Measurements from ENCODE around the gene DNAJA3. TPM values are rescaled to one million over a fixed set of nuclear protein-coding genes. Genes with fewer than 3 reads are reported as not detected.

DNAJA3 gene
- total and polyA plus RNA-seq, 9 of the 15 experiments (the other 6 are each of a cell fraction or from before 2014, with no cell fraction given): 8.1 to 105 (median 79.0) TPM

DNA sequence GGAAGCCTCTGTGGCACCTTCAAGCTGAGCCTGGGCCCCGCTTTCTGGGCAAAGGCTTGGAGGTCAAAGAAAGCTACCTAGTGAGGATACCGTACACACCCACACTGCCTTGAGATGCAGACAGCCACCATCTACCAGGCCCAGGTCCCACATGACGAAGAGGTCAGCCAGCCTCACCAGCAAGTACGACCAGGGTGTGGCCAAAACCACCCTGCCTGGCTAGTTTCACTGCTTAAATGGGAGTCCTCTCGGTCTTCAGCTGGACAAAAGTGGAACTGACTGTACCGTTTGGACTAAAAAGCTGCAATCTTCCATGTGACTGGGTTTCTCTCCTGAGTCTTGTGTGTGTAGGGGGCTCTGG lies 32.4 kb upstream of the DNAJA3 start:
- CTCF ChIA-PET (ENCODE audit: low intra/inter-chr PET ratio): no interaction called here
- Histone ChIP-seq H3K4me3 (no peak overlapping the region), H3K4me1 (replicated peaks in 1 of 2; ENCODE audit: control insufficient read depth in 2 of 2, insufficient read depth in 2 of 2, low read length in 2 of 2) (peaks cover 0 to 28% of the 10 kb centered on the region in 2 experiments; a peak in 2 of 5 replicates), H3K9me3 (replicated peaks; ENCODE audit: control insufficient read depth, insufficient read depth, low read depth, low read length) (no peaks in the 10 kb centered on the region), H3K79me2 (ENCODE audit: control insufficient read depth, insufficient read depth, low read length) (no peaks in the 10 kb centered on the region), H3K9ac (ENCODE audit: insufficient read depth in 1 of 2, low read depth in 2 of 2, low read length in 2 of 2) (peak overlapping the region in 1 of 2 experiments; percentile 52; a peak in 2 of 4 replicates), H4K20me1 (replicated peaks; ENCODE audit: control insufficient read depth, insufficient read depth, low read length) (no peaks in the 10 kb centered on the region), H3K27ac (ENCODE audit: extremely low read depth, low read depth, low read length) (no peak overlapping the region), H3K9me1 (ENCODE audit: control insufficient read depth, insufficient read depth, low read length) (peaks cover 3% of the 10 kb centered on the region), H2AFZ (ENCODE audit: low read depth, low read length) (no peak overlapping the region), H3K4me2 (ENCODE audit: insufficient read depth, low read length) (no peak overlapping the region), H3K36me3 (ENCODE audit: control insufficient read depth, insufficient read depth, low read length) (peaks cover 60% of the 10 kb centered on the region; the same call in 2 of the 3 replicates), H3K27me3 (ENCODE audit: control insufficient read depth in 2 of 2, insufficient read depth in 2 of 2, low read length in 2 of 2) (no peaks in the 10 kb centered on the region)
- no peak for ATAC-seq
- BruUV-seq (replicated peaks): no TSS peak
- WGBS (ENCODE audit: insufficient coverage, low coverage, missing lambda C conversion rate): 73% methylated on average over 6 of the region's 6 CpGs
- intact Hi-C loops (cut with micrococcal nuclease): no loop called here
- no peak for DNase-seq (ENCODE audit: extremely low read depth in 1 of 4, low spot score in 3 of 4)
- TF ChIP-seq PHTF2 (CRISPR knock-in tag; IDR thresholded peaks at IDR 0.05) (no peak), HNRNPH1 (optimal IDR thresholded peaks at IDR 0.05; ENCODE audit: low read depth, low read length) (no peak), ZNF134 (CRISPR knock-in tag; conservative IDR thresholded peaks at IDR 0.05) (no peak), KLF16 (IDR thresholded peaks at IDR 0.05) (no peak)
- TF ChIP-seq, protein P1, sequence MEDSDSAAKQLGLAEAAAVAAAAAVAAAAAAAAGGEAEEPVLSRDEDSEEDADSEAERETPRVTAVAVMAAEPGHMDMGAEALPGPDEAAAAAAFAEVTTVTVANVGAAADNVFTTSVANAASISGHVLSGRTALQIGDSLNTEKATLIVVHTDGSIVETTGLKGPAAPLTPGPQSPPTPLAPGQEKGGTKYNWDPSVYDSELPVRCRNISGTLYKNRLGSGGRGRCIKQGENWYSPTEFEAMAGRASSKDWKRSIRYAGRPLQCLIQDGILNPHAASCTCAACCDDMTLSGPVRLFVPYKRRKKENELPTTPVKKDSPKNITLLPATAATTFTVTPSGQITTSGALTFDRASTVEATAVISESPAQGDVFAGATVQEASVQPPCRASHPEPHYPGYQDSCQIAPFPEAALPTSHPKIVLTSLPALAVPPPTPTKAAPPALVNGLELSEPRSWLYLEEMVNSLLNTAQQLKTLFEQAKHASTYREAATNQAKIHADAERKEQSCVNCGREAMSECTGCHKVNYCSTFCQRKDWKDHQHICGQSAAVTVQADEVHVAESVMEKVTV (CRISPR knock-in tag; IDR thresholded peaks at IDR 0.05): no peak
- POLR2A ChIA-PET: interaction anchor here (0.6 to 1.2 kb wide), 3 partner anchors 10 to 183 kb away, joined by 3 to 5 read pairs (median 5); no protein-coding TSS in a partner anchor
- FAIRE-seq: no peak
- in situ Hi-C loops (cut with MboI): no loop called here
